Suprapubic skin (tissue), 3 donors: ENCODE data around the gene MTFR1L.

Experiments
- CTCF ChIP-seq, 2 donors: fragments of 200-600 bp in 1 of 2; fragments of 450-650 bp in 1 of 2; sonication (generic) in 1 of 2; IDR thresholded peaks; one replicate each; pipeline ENCODE4 v1.5.1; 2016 to 2019; ENCODE audit warnings: antibody characterized with exemption in 2 of 2, mild to moderate bottlenecking in 1 of 2, moderate library complexity in 1 of 2
- EP300 ChIP-seq: sonication (generic); formaldehyde crosslinking; IDR thresholded peaks from one replicate; pipeline ENCODE4 v1.6.1; 2017; ENCODE audit warnings: antibody characterized with exemption
- POLR2A ChIP-seq, 2 donors: fragments of 450-650 bp; IDR thresholded peaks; one replicate each; pipeline ENCODE4 v1.6.1; 2017; ENCODE audit warnings: antibody characterized with exemption in 2 of 2, mild to moderate bottlenecking in 2 of 2, moderate library complexity in 2 of 2

DNA sequence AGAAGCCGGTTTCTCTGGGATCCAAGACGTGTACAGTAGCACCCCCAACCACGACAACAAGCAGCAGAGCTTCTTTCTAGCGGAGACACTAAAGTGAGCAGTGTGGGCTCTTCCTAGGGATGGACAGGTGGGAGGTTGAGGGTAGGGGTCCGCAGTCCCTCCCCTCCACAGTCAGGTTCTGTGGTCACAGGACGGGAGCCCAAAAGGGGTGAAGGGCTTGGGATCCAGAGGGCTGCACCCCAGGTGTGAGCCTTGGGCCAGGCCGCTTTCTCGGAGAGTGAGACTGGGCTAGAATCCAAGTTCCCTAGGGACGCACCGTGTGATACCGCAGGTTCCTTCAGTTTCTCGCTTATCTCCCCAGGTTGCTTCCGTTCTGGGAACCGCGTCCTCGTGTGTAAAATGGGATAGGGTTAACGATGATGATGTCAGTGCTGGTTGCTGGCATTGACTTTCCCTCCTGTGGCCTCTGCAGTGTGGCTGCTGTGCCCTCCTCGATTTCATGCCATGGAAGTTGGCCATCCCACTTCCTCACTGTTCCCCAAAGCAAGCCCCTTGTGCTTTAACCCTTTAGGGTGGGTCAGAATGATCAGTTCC lies 37.0 kb upstream of the MTFR1L start:
- TF ChIP-seq CTCF (IDR thresholded peaks at IDR 0.05), result no peak
- no peak for TF ChIP-seq POLR2A (IDR thresholded peaks at IDR 0.05)
- no peak for TF ChIP-seq EP300
